Kidney (tissue), 14 donors: ENCODE results near the gene NUP85. TPM values are rescaled to one million over a fixed set of nuclear protein-coding genes. Genes with fewer than 3 reads are reported as not detected.

ENCODE experiments used
- DNase-seq, 5 donors: peaks; one replicate each; pipeline ENCODE4 v3.0.0-alpha.2; 2013 to 2020
- FAIRE-seq: peaks from 2 replicates; lab custom pipeline; 2012; peaks lifted over from hg19 to GRCh38; lab: Jason Lieb, UNC
- H3K27ac ChIP-seq, 2 donors: one replicate each; pipeline ENCODE4 v1.7.0; 2013; ENCODE audit warnings: low read depth in 2 of 2, low read length in 2 of 2, inconsistent platforms in 1 of 2
- H3K27me3 ChIP-seq: one replicate; pipeline ENCODE4 v1.7.1; 2013; ENCODE audit warnings: low read length, inconsistent platforms; ENCODE audit not compliant: control insufficient read depth, insufficient read depth
- H3K36me3 ChIP-seq, 3 donors: one replicate each; pipeline versions ENCODE4 v1.7.0 to v1.7.1; 2013; ENCODE audit warnings: low read length in 3 of 3, control low read depth in 1 of 3, inconsistent platforms in 1 of 3; ENCODE audit not compliant: insufficient read depth in 3 of 3, control insufficient read depth in 2 of 3
- H3K4me1 ChIP-seq, 3 donors: one replicate each; pipeline versions ENCODE4 v1.7.0 to v1.7.1; 2013; ENCODE audit warnings: low read length in 3 of 3, inconsistent platforms in 1 of 3, low read depth in 1 of 3; ENCODE audit not compliant: control insufficient read depth in 2 of 3, insufficient read depth in 2 of 3
- H3K4me3 ChIP-seq, 3 donors: one replicate each; pipeline versions ENCODE4 v1.7.0 to v1.8.1; 2013; ENCODE audit warnings: low read length in 3 of 3, control low read depth in 1 of 3, inconsistent platforms in 1 of 3
- H3K9ac ChIP-seq, 3 donors: one replicate each; pipeline versions ENCODE4 v1.7.0 to v1.7.1; 2013; ENCODE audit warnings: low read length in 3 of 3, control low read depth in 1 of 3, inconsistent platforms in 1 of 3
- H3K9me3 ChIP-seq, 3 donors: one replicate each; pipeline versions ENCODE4 v1.7.0 to v1.7.1; 2013; ENCODE audit warnings: low read length in 3 of 3, control low read depth in 1 of 3, inconsistent platforms in 1 of 3; ENCODE audit not compliant: control insufficient read depth in 2 of 3, insufficient read depth in 1 of 3
- intact Hi-C: fragments of 100-400 bp; cut with DNase I; formaldehyde crosslinking; loops from one replicate; pipeline ENCODE4 v1.11.1; 2022
- polyA plus RNA-seq: library from polyadenylated mRNA; stranded (reverse); fragments of 350-450 nt; fragmentation: Illumina TruSeq; extraction: RNeasy Lipid Tissue Mini Kit (QIAGEN cat#74804); gene quantifications from one replicate; pipeline ENCODE4 v1.2.3, GENCODE V29; 2014; ENCODE audit warnings: low read depth, low replicate concordance; ENCODE audit not compliant: insufficient read depth
- total RNA-seq: library from RNA; stranded (reverse); fragmentation: NEBNext Ultra II Directional; extraction: Animal tissue kit (Norgen Biotek cat#: 25700); gene quantifications from one replicate; pipeline ENCODE4 v1.2.1, GENCODE V29; 2021
- TF ChIP-seq, protein P1 (sequence below): IDR thresholded peaks from 3 replicates; pipeline ENCODE4 v1.5.1; 2012; ENCODE audit warnings: mild to moderate bottlenecking, moderate library complexity, borderline replicate concordance; ENCODE audit not compliant: insufficient read depth; ENCODE audit errors: extremely low read depth
- donor health status: control.
- donor health status: control.
- donor health status: control.
- donor health status: control.
- donor health status: control.
- donor health status: DM: yes; HTN: yes; CAD: no.
- donor health status: Normal renal cell carcinoma (clear cell type).

NUP85 gene
- total and polyA plus RNA-seq, 2 donors from 2014 or later = 23.9 to 67.1 TPM

DNA sequence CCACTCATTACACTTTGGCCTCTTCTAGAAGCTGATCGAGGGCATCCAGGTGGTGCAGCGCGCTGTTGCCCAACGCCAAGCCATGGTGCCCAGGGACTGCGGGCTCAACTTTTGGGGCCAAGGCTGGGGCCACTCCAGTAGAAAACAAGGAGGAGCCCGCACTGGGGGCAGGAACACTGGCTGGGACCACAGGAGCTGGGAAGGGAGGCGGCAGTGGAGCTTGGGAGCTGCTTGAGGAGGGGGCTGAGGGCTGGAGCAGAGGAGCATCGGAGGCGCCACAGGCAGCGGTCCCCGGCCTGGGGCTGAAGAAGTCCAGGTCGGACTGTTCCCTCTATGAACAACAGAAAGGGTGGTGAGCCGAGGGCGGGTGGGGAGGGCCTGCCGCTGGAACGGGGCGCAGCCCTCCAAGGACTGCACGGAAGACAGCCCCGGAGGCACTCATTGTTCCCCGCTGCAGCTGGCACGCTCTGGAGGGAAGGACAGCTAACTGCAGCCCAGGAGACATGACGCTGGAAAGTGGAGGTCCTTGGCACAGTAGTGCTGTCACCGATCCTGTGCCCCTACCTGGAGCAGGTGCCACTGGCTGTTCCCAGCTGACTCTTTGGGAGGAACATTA is 34.4 kb downstream of the NUP85 start:
- Histone ChIP-seq H3K9me3 (no peaks in the 10 kb centered on the region), H3K27ac (no peak overlapping the region), H3K27me3 (no peaks in the 10 kb centered on the region), H3K4me3 (no peak overlapping the region), H3K36me3 (peaks cover 8 to 71% (median 43%) of the 10 kb centered on the region in 3 donors), H3K9ac (no peak overlapping the region), H3K4me1 (peaks cover 0 to 2% (median 0%) of the 10 kb centered on the region in 3 donors)
- TF ChIP-seq, protein P1, sequence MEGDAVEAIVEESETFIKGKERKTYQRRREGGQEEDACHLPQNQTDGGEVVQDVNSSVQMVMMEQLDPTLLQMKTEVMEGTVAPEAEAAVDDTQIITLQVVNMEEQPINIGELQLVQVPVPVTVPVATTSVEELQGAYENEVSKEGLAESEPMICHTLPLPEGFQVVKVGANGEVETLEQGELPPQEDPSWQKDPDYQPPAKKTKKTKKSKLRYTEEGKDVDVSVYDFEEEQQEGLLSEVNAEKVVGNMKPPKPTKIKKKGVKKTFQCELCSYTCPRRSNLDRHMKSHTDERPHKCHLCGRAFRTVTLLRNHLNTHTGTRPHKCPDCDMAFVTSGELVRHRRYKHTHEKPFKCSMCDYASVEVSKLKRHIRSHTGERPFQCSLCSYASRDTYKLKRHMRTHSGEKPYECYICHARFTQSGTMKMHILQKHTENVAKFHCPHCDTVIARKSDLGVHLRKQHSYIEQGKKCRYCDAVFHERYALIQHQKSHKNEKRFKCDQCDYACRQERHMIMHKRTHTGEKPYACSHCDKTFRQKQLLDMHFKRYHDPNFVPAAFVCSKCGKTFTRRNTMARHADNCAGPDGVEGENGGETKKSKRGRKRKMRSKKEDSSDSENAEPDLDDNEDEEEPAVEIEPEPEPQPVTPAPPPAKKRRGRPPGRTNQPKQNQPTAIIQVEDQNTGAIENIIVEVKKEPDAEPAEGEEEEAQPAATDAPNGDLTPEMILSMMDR = no peak
- peak in 1 of 5 donors; percentile 41 for DNase-seq
- intact Hi-C loops = no loop called here
- FAIRE-seq = no peak

GRCh38 chr17:75240394-75241142 is 35.1 kb downstream of the NUP85 start:
- Histone ChIP-seq H3K9me3 (no peaks in the 10 kb centered on the region), H3K9ac (no peak overlapping the region), H3K27me3 (no peaks in the 10 kb centered on the region), H3K4me3 (no peak overlapping the region), H3K4me1 (peaks cover 0 to 2% (median 0%) of the 10 kb centered on the region in 3 donors), H3K27ac (no peak overlapping the region), H3K36me3 (peaks cover 8 to 69% (median 39%) of the 10 kb centered on the region in 3 donors)
- no peak for FAIRE-seq
- peak in 4 of 5 donors; percentile 21 to 77 (median 48) for DNase-seq
- TF ChIP-seq, protein P1 = peak; percentile 41
- intact Hi-C loops = no loop called here

DNA sequence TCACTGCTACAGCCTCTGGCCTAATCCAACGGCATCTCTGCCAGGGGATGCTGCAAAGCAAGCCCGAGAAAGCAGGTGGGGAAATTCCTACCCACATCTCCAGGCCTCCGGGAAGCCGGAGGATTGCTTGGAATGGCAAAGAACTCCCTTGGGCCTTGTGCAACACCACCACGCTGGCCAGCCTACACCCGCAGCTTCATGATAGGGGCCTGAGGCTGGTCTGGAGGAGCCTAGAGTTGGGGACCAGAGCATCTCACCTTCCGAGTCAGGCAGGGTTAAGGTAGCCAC is 35.6 kb downstream of the NUP85 start:
- TF ChIP-seq, protein P1 = no peak
- no peak overlapping the region for H3K4me3 ChIP-seq
- H3K36me3 ChIP-seq = peaks cover 8 to 72% (median 45%) of the 10 kb centered on the region in 3 donors
- no peaks in the 10 kb centered on the region for H3K27me3 ChIP-seq
- DNase-seq (no peak), FAIRE-seq (no peak)
- peaks cover 0 to 2% (median 0%) of the 10 kb centered on the region in 3 donors for H3K4me1 ChIP-seq
- intact Hi-C loops = no loop called here
- no peak overlapping the region for H3K9ac ChIP-seq
- H3K9me3 ChIP-seq = no peaks in the 10 kb centered on the region
- H3K27ac ChIP-seq = no peak overlapping the region
